Calu3 (cell line): ENCODE measurements around the gene CNRIP1. TPM values are rescaled to one million over a fixed set of nuclear protein-coding genes. Genes with fewer than 3 reads are reported as not detected.

Experiments
- BruUV-seq: library from RNA; stranded (reverse); fragments of 400-500 nt; replicated peaks from 2 replicates; lab custom pipeline; 2021; lab: Mats Ljungman, UMichigan
- CTCF ChIA-PET: fragments of 300-600 bp; sonication (Branson Sonifier 250); formaldehyde crosslinking; loops from one replicate; lab custom pipeline; 2022; ENCODE audit warnings: antibody characterized with exemption; lab: Charles Lee
- DNase-seq: peaks from one replicate; pipeline ENCODE4 v3.0.0; 2022
- H3K27ac Mint-ChIP-seq: one replicate; pipeline ENCODE4 v1.8.0; 2022; ENCODE audit warnings: mixed read lengths; ENCODE audit not compliant: unreplicated experiment
- H3K27me3 Mint-ChIP-seq: one replicate; pipeline ENCODE4 v1.8.0; 2022; ENCODE audit warnings: mixed read lengths; ENCODE audit not compliant: unreplicated experiment
- H3K36me3 Mint-ChIP-seq: one replicate; pipeline ENCODE4 v1.8.0; 2022; ENCODE audit warnings: mild to moderate bottlenecking, moderate library complexity, mixed read lengths; ENCODE audit not compliant: insufficient read depth, unreplicated experiment
- H3K4me1 Mint-ChIP-seq: one replicate; pipeline ENCODE4 v1.8.0; 2022; ENCODE audit warnings: mild to moderate bottlenecking, low read depth, mixed read lengths; ENCODE audit not compliant: unreplicated experiment
- H3K4me3 Mint-ChIP-seq: one replicate; pipeline ENCODE4 v1.8.0; 2022; ENCODE audit warnings: mild to moderate bottlenecking, low read depth, moderate library complexity, mixed read lengths; ENCODE audit not compliant: unreplicated experiment
- H3K9me3 Mint-ChIP-seq: one replicate; pipeline ENCODE4 v1.8.0; 2022; ENCODE audit warnings: low read depth, mixed read lengths; ENCODE audit not compliant: unreplicated experiment
- CTCF ChIP-seq: fragments of 200-600 bp; IDR thresholded peaks from one replicate; pipeline ENCODE4 v1.8.0; 2022; ENCODE audit warnings: antibody characterized with exemption; ENCODE audit not compliant: unreplicated experiment
- intact Hi-C: fragments of 100-400 bp; cut with micrococcal nuclease; formaldehyde crosslinking; loops from one replicate; pipeline ENCODE4 v1.10.0; 2022; ENCODE audit not compliant: unreplicated experiment
- total RNA-seq: library from RNA; stranded (reverse); gene quantifications from 2 replicates; pipeline ENCODE4 v1.2.3, GENCODE V29; 2022

The CNRIP1 gene
- total RNA-seq, 1 experiment from 2014 or later: not detected

GRCh38 chr2:68266655-68267054 is 53.1 kb downstream of the CNRIP1 start:
- Mint-ChIP-seq H3K36me3 (no peaks in the 10 kb centered on the region), H3K4me1 (no peaks in the 10 kb centered on the region), H3K4me3 (no peak overlapping the region), H3K27me3 (peaks cover 8% of the 10 kb centered on the region), H3K27ac (no peak overlapping the region), H3K9me3 (no peaks in the 10 kb centered on the region)
- TF ChIP-seq CTCF: no peak
- intact Hi-C loops: no loop called here
- CTCF ChIA-PET: no interaction called here
- no TSS peak for BruUV-seq
- no peak for DNase-seq

DNA sequence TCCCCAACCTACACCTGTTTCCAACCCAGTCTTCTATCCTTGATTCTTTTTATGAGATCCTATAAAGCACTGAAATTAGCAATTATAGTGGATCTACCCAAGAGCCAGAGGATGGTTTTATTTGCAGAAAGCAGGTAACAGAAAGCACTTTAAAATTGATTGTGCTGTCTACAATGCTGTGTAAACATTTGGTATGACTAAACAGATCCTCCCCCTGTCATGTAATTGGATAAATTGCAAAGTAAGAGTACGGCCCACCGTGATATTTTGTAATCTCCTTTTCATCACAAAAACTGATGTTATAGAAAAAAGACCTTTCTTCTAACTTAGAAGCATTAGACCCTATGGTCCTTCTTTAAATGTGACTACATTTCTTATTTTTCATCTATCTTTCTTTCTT is 56.1 kb downstream of the CNRIP1 start:
- no peak for TF ChIP-seq CTCF
- no peak overlapping the region for H3K27ac Mint-ChIP-seq
- BruUV-seq: no TSS peak
- H3K27me3 Mint-ChIP-seq: no peaks in the 10 kb centered on the region
- CTCF ChIA-PET: no interaction called here
- H3K9me3 Mint-ChIP-seq: no peaks in the 10 kb centered on the region
- intact Hi-C loops: no loop called here
- no peak overlapping the region for H3K4me3 Mint-ChIP-seq
- no peaks in the 10 kb centered on the region for H3K4me1 Mint-ChIP-seq
- H3K36me3 Mint-ChIP-seq: no peaks in the 10 kb centered on the region
- no peak for DNase-seq

- CTCF ChIA-PET: no interaction called here
- intact Hi-C loops: no loop called here
- no peak for DNase-seq
- no peaks in the 10 kb centered on the region for H3K27me3 Mint-ChIP-seq
- no peaks in the 10 kb centered on the region for H3K36me3 Mint-ChIP-seq
- no TSS peak for BruUV-seq
- no peaks in the 10 kb centered on the region for H3K9me3 Mint-ChIP-seq
- H3K4me3 Mint-ChIP-seq: no peak overlapping the region
- H3K27ac Mint-ChIP-seq: no peak overlapping the region
- peaks cover 11% of the 10 kb centered on the region for H3K4me1 Mint-ChIP-seq
- no peak for TF ChIP-seq CTCF
These were observed 60.9 kb downstream of the CNRIP1 start for GRCh38 chr2:68258851-68259250.

- CTCF ChIA-PET: no interaction called here
- no TSS peak for BruUV-seq
- no peaks in the 10 kb centered on the region for H3K27me3 Mint-ChIP-seq
- H3K4me1 Mint-ChIP-seq: peaks cover 11% of the 10 kb centered on the region
- H3K36me3 Mint-ChIP-seq: peaks cover 26% of the 10 kb centered on the region
- no peaks in the 10 kb centered on the region for H3K9me3 Mint-ChIP-seq
- no peak for TF ChIP-seq CTCF
- no peak for DNase-seq
- intact Hi-C loops: no loop called here
- no peak overlapping the region for H3K27ac Mint-ChIP-seq
- no peak overlapping the region for H3K4me3 Mint-ChIP-seq
These were observed 63.7 kb downstream of the CNRIP1 start for GRCh38 chr2:68256093-68256450.
